HG03045 (cell line): Measurements from ENCODE around the gene FOXL3.

Experiments used
- ATAC-seq: cut with Tn5 transposase; IDR thresholded peaks from one replicate; pipeline ENCODE4 v1.9.1; 2021; ENCODE audit warnings: mild to moderate bottlenecking, moderate library complexity; ENCODE audit not compliant: unreplicated experiment

The FOXL3 gene

DNA sequence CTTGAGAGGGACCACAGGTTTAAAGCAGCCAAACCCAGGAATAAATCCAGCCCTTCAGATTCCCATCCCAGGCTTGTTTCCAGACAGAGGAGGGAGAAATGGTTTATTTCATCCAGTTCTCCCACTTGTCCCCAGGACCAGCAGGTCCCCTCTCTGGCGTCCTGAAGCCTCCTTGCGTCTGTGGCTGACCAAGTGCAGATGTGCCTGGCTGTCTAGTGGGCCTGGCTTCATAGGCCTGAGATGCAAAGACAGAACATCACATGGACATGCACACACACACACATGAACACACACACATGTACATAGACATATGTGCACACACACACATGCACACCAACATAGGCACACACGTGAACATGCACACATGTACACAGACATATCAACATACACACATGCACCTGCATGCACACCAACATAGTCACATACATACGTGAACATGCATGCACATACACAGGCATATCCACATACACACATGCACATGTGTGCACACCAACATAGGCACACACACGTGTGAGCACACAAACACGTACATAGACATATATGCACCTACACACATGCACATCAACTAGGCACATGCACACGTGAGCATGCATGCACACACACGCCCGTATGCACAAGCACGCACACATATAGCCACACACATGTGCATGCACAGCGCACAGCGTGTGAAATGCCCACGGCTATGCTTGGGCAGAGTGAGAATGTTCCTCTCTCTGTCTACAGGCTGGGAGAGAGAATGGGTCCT is 10.7 kb downstream of the FOXL3 start:
- ATAC-seq = no peak

GRCh38 chr7:301291-302053 is 11.5 kb downstream of the FOXL3 start:
- ATAC-seq = no peak

- ATAC-seq = no peak
Observed at GRCh38 chr7:302054-302992, 12.4 kb downstream of the FOXL3 start.

GRCh38 chr7:303425-303824 is 13.5 kb downstream of the FOXL3 start:
- no peak for ATAC-seq

DNA sequence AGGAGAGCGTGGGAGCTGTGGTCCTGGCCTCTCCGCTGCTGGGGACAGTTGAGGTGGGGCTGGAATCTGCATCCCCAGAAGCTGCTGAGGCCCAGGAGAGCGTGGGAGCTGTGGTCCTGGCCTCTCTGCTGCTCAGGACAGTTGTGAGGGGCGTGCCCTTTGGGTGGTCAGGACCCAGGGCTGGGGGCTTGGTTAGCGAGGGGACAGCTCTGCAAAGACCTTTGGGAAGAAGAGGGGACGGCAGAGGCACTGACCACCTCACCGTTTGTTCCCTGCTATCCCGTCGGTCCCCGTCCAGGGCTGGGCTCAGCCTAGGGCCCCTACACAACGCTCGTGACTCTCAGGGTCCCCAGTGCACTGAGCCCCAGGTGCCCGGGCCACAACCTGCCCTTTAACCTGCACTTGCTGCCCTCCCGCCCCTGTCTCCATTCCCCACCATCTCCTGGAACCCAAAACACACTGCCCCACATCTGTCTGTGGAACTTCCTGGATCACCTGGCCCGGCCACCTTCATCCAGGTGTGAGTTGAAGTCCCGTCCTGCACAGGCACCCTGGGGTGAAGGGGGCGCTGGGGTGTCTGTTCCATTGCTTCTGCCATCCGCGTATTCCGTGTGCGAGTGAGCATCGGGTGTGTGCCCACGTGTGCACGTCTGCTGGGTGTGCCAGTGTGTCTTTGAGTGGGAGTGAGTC is 14.1 kb downstream of the FOXL3 start:
- ATAC-seq = no peak

- ATAC-seq = no peak
Observed at GRCh38 chr7:304574-305409, 14.8 kb downstream of the FOXL3 start.

DNA sequence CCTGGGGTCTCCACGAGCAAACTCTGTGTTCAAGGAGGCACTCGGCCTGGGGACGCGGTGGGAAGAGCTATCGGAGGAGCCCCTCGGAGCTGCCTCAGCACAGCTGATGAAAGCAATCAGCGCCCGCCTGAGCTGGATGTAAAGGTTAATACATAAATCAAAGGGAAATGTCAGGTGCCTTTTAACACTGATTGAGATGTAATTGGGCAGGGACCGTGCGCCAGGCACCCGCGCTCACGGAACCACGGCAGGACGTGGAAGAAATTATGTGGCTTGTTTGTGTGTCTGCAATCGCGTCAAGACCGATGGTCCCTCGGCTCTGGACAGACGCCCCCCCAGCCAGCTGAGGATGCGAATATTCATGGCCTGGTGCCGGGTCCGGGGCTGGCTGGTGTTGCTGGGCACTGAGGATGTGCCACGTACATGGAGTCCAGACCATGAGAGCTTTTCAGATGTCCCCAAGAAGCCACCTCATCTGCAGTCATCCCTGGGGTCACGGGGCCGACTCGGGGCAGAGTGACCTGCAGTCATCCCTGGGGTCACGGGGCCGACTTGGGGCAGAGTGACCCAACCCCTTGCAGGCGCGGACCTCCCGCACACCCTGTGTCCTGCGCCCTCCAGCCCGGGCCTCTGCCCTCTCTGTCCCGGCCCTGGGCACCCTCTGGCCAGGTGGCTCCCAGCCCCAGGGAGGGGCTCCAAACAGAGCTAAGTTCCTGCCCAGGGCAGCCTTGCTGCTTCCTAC is 15.6 kb downstream of the FOXL3 start:
- no peak for ATAC-seq

GRCh38 chr7:307970-308369 is 18.0 kb downstream of the FOXL3 start:
- ATAC-seq = no peak

- ATAC-seq = no peak
Observed at GRCh38 chr7:309586-310228, 19.7 kb downstream of the FOXL3 start.

DNA sequence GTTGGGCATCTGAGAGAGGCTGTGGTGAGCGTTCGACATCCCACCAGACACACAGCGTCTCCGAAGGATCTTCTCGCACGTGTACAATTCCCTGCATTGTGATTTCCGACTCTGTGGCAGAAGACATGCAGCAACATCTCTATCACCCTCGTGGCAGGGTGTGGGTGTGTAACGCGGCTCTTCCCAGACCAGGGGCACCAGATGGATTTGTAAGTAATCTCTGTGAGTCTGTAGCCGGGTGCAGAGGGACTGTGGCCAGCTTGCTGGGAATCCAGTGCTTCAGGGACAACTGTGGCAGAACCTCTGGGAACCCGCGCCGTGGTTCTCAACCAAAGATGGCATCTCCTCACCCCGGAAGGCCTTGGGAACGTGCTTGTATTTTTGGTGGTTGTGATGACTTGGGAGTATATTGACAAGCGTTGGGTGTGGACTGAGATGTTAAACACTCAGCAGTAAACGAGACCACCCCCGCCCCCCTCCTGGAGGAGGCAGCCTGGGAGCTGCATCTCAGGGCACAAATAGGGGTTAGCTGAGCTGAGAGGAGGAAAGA is 21.2 kb downstream of the FOXL3 start:
- ATAC-seq = no peak

GRCh38 chr7:311796-312195 is 21.8 kb downstream of the FOXL3 start:
- no peak for ATAC-seq

DNA sequence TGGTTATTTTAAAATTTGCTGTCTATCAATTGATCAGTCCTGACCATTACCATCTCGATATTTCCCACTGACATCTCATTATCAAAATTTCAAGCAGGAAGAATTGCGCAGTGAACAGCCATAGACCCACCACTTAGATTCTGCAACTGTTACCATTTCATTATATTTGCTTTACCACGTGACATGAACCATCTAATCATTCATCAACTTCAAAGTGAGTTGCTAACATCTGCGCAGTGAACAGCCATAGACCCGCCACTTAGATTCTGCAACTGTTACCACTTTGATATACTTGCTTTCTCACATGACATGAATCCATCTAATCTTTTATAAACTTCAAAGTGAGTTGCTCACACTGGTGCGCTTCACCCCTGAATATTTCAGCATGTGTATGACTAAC is 22.5 kb downstream of the FOXL3 start:
- no peak for ATAC-seq

DNA sequence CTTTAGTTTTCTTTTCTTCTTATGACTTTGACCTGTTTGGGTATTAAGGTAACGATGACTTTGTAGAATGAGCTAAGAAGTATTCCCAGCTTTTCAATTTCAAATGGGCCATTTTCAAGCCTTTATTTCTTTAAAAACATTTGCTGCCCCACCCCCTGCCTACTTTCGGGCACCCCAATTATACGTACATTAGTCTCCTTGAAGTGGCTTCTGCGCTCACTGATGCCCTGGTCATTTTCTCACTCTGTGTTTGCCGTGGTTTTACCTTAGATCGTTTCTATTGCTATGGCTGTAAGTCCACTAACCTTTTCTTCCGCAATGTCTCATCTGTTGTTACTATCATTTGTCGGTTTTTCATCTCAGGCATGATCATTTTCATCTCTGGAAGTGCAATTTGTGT is 24.9 kb downstream of the FOXL3 start:
- ATAC-seq = no peak

DNA sequence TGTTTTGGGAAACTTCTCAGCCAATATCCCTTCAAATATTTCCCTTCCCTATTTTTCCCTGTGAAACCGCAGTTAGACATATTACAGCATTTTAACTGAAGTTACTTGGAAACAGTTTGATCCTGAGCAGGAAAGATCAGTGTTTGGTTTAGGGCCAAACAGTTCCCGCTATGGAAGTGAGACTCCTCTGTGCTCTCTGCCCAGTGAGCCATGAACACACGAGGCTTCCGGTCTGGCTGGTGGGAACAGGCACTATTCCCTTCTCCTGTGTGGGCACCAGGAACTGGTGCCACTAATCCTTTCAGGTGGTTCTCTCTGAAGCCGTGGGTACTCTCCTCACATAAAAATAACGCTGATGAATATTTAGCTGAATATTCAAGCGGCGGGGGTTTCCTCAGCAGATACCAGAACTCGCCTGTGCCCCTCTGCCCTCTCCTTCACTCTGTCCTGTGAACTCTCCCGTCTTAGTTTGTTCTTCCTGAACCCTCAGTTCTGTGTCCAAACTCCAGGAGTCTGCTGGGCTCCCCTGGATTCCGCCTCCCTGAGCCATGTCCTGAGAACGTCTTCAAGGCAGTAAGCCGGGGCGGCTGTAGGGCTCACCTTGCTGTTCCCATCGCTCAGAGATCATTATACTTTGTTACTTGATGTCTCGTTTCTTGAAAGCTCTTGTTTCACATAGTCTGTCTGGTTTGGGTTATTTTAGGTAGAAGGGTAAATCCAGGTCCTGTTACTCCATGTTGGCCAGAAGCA is 25.7 kb downstream of the FOXL3 start:
- ATAC-seq = no peak

DNA sequence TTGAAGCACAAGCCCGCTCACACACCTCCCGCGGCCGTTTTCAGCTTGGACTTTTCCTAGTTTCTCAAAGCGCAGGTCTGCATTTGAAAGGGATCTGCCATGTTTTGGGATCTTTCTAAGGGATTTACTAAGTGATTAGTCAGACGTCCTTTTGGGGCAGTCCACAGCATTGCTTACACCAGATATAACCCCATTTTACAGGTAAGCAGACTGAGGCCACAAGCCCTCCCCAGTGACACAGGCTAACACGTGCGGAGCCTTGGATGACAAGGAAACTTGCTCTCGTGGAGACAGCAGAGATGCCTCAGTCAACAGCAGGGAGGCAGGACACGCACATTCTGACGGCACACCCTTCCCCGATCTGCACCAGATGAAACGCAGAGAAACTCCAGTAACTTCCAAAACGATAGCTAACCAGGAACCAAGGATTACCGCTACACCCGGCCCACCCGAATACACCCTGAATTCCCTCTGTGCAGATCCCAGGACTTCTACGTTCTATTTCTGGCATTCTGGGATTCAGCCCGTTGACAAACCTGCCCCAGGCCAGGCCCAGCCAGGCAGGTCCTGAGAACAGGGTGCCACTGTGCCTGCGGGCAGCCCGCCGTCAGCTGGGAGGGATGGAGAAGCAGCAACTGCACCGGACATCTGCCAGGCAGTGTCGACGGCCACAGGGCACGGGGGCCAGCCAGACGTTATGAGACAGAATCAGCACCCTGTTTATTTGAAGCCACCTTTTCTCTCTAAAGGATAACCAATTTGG is 27.9 kb downstream of the FOXL3 start:
- no peak for ATAC-seq

- no peak for ATAC-seq
Observed at GRCh38 chr7:318476-318875, 28.5 kb downstream of the FOXL3 start.
